Esophagus muscularis mucosa (tissue), 4 donors: ENCODE results near the gene ANO10. TPM values are rescaled to one million over a fixed set of nuclear protein-coding genes. Genes with fewer than 3 reads are reported as not detected.

ENCODE experiments used
- DNase-seq: peaks from one replicate; pipeline ENCODE4 v3.0.0-alpha.2; 2017; ENCODE audit errors: extremely low spot score
- H3K27ac ChIP-seq, 4 donors: fragments of 200-600 bp; sonication (generic); replicated peaks in 1 of 4; 1 replicate in 3 of 4; 2 replicates in 1 of 4; pipeline ENCODE4 v1.5.1; 2016 to 2019; ENCODE audit warnings: mild to moderate bottlenecking in 1 of 4
- H3K27me3 ChIP-seq, 4 donors: fragments of 200-600 bp; sonication (generic); one replicate each; pipeline versions ENCODE4 v1.5.1 to v1.6.0; 2016 to 2019
- H3K36me3 ChIP-seq, 4 donors: fragments of 200-600 bp; sonication (generic); one replicate each; pipeline ENCODE4 v1.5.1; 2016 to 2019
- H3K4me1 ChIP-seq, 4 donors: fragments of 200-600 bp; sonication (generic); one replicate each; pipeline ENCODE4 v1.5.1; 2016 to 2019
- H3K4me3 ChIP-seq, 4 donors: fragments of 200-600 bp; sonication (generic); 1 replicate in 2 of 4; 2 replicates in 2 of 4; pipeline ENCODE4 v1.5.1; 2016 to 2019; ENCODE audit warnings: mild to moderate bottlenecking in 4 of 4, moderate library complexity in 1 of 4
- H3K9me3 ChIP-seq, 4 donors: fragments of 200-600 bp; sonication (generic); 1 replicate in 3 of 4; 2 replicates in 1 of 4; pipeline ENCODE4 v1.5.1; 2016 to 2019
- CTCF ChIP-seq, 3 experiments: fragments of 200-600 bp in 2 of 3; fragments of 450-650 bp in 1 of 3; sonication (generic) in 2 of 3; IDR thresholded peaks; one replicate each; pipeline ENCODE4 v1.5.1; 2017 to 2019; ENCODE audit warnings: antibody characterized with exemption in 3 of 3, mild to moderate bottlenecking in 2 of 3, moderate library complexity in 1 of 3
- EP300 ChIP-seq: sonication (generic); formaldehyde crosslinking; IDR thresholded peaks from one replicate; pipeline ENCODE4 v1.6.1; 2017; ENCODE audit warnings: antibody characterized with exemption
- POLR2A ChIP-seq: fragments of 450-650 bp; IDR thresholded peaks from one replicate; pipeline ENCODE4 v1.6.1; 2017; ENCODE audit warnings: antibody characterized with exemption, moderate library complexity, mild to moderate bottlenecking, low read depth
- POLR2AphosphoS5 ChIP-seq, 2 donors: sonication (generic); formaldehyde crosslinking; IDR thresholded peaks; one replicate each; pipeline ENCODE4 v1.6.1; 2017; ENCODE audit warnings: antibody characterized with exemption in 2 of 2
- WGBS: methylation state at CpG from one replicate; pipeline ENCODE4 v1.1.5; 2018; 5-methylcytosine and 5-hydroxymethylcytosine counted together
- intact Hi-C: fragments of 100-400 bp; cut with DNase I; formaldehyde crosslinking; loops from one replicate; pipeline ENCODE4 v1.15.1; 2023
- total RNA-seq, 4 donors: library from RNA; depleted of rRNA; stranded (reverse); fragments of >200 nt; gene quantifications; one replicate each; pipeline versions ENCODE4 v1.1.0 to v1.2.1, GENCODE V29; 2016

Gene ANO10
- total RNA-seq, 4 donors from 2014 or later: 19.2 to 26.2 (median 24.0) TPM

GRCh38 chr3:43435706-43436105, 186.1 kb downstream of the ANO10 start:
- H3K9me3 ChIP-seq: peaks cover 0 to 23% (median 3%) of the 10 kb centered on the region in 4 donors
- no peak for DNase-seq
- peaks cover 3 to 12% (median 5%) of the 10 kb centered on the region in 4 donors for H3K4me1 ChIP-seq
- TF ChIP-seq EP300: no peak
- no peak for TF ChIP-seq POLR2A
- TF ChIP-seq CTCF (IDR thresholded peaks at IDR 0.05): no peak
- TF ChIP-seq POLR2AphosphoS5 (IDR thresholded peaks at IDR 0.05): no peak
- H3K36me3 ChIP-seq: peaks cover 0 to 6% (median 2%) of the 10 kb centered on the region in 4 donors
- H3K4me3 ChIP-seq: no peak overlapping the region
- no peaks in the 10 kb centered on the region for H3K27me3 ChIP-seq
- intact Hi-C loops: no loop called here
- H3K27ac ChIP-seq: no peak overlapping the region

DNA sequence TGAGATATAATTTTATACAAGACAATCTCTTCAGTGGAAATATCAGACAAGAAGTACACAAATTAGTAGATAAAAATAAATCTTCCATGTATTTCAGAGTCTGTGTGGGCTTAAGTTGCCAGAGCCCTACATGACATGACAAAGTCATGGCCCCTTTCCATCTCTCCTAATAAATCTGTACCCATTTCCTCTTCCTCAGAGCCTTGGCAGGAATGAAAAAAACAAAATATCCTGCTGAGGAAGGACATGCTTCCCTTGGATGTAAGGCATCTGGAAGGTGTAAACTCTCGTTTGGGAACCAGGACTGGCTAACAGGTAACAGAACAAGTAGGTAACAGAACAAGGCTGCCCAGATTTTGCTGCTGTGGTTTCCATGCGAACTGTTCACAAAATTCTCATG, 187.4 kb downstream of the ANO10 start:
- Histone ChIP-seq H3K9me3 (peaks cover 0 to 22% (median 3%) of the 10 kb centered on the region in 4 donors), H3K4me3 (no peak overlapping the region), H3K27ac (no peak overlapping the region), H3K36me3 (peaks cover 0 to 6% (median 2%) of the 10 kb centered on the region in 4 donors), H3K27me3 (no peaks in the 10 kb centered on the region), H3K4me1 (peaks cover 3 to 12% (median 5%) of the 10 kb centered on the region in 4 donors)
- intact Hi-C loops: no loop called here
- DNase-seq: no peak
- 73% methylated on average over 2 of the region's 2 CpGs for WGBS
- TF ChIP-seq POLR2A (no peak), CTCF (IDR thresholded peaks at IDR 0.05) (no peak), EP300 (no peak), POLR2AphosphoS5 (IDR thresholded peaks at IDR 0.05) (no peak)

- Histone ChIP-seq H3K36me3 (peaks cover 0 to 6% (median 2%) of the 10 kb centered on the region in 4 donors), H3K27ac (no peak overlapping the region), H3K27me3 (no peaks in the 10 kb centered on the region), H3K4me3 (no peak overlapping the region), H3K9me3 (peaks cover 0 to 5% (median under 1%) of the 10 kb centered on the region in 4 donors), H3K4me1 (peaks cover 3 to 12% (median 5%) of the 10 kb centered on the region in 4 donors)
- TF ChIP-seq POLR2AphosphoS5 (IDR thresholded peaks at IDR 0.05) (no peak), CTCF (IDR thresholded peaks at IDR 0.05) (no peak), POLR2A (no peak)
- DNase-seq: no peak
- WGBS: 98% methylated on average over 2 of the region's 2 CpGs
- intact Hi-C loops: no loop called here
Measured at GRCh38 chr3:43432462-43432861, 189.3 kb downstream of the ANO10 start.

DNA sequence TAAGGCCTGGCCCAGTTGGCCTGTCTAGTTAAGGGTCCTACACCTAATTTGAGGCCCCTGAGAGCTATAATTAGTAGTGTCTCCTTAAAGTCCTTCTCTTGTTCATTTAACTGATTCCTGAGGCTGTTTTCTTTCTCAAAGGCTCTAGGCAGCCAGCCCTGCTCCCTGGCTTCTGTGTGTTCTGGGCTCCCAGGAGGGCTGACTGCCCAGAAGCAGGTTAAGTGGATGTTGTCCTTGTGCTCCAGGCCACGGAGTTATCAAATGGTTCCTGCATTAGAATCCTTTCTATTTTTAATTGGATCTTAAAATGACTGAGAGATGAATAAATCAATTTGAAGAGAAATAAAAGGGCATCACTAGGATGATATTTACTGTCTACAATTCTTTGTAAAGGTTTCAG, 195.4 kb downstream of the ANO10 start:
- intact Hi-C loops: no loop called here
- WGBS: 45% methylated on average over 1 of the region's 1 CpG
- H3K27ac ChIP-seq: peak overlapping the region; percentile 3 to 60 (median 36)
- H3K9me3 ChIP-seq: peaks cover 0 to 7% (median 0%) of the 10 kb centered on the region in 4 donors
- no peak overlapping the region for H3K4me3 ChIP-seq
- H3K27me3 ChIP-seq: no peaks in the 10 kb centered on the region
- TF ChIP-seq EP300: no peak
- no peak for TF ChIP-seq POLR2A
- no peak for TF ChIP-seq POLR2AphosphoS5 (IDR thresholded peaks at IDR 0.05)
- TF ChIP-seq CTCF (IDR thresholded peaks at IDR 0.05): no peak
- DNase-seq: no peak
- H3K4me1 ChIP-seq: peaks cover 20 to 36% (median 26%) of the 10 kb centered on the region in 4 donors
- peaks cover 0 to 3% (median under 1%) of the 10 kb centered on the region in 4 donors for H3K36me3 ChIP-seq

DNA sequence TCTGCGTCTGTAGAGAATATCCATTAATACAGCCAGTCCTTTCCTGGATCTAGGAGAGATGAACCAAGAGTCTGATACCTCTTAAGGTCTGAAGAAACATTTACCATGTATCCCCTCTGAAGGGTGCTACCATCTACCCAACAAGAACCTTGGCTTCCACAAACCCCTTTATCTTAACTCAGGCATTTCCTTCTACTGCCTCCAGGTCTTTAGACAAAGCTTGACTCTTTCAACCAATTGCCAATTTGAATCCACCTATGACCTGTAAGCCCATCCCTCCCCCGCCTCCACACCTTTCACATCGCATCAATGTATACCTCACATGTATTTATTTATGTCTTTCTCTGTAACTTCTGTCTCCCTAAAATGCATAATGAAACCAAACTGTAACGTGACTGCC, 196.0 kb downstream of the ANO10 start:
- TF ChIP-seq CTCF (IDR thresholded peaks at IDR 0.05) (no peak), EP300 (no peak), POLR2A (no peak)
- H3K36me3 ChIP-seq: no peaks in the 10 kb centered on the region
- H3K4me3 ChIP-seq: no peak overlapping the region
- H3K4me1 ChIP-seq: peaks cover 20 to 36% (median 26%) of the 10 kb centered on the region in 4 donors
- DNase-seq: no peak
- peak overlapping the region; percentile 3 to 60 (median 36) for H3K27ac ChIP-seq
- intact Hi-C loops: no loop called here
- 89% methylated on average over 4 of the region's 4 CpGs for WGBS
- no peaks in the 10 kb centered on the region for H3K27me3 ChIP-seq
- H3K9me3 ChIP-seq: peaks cover 0 to 7% (median 0%) of the 10 kb centered on the region in 4 donors
